Uterus (tissue), 2 donors: ENCODE measurements around the gene SPATA16.
"Not testable (repeated sequence)": the region's sequence is repeated elsewhere in the genome, so short reads cannot be mapped to it uniquely, and the experiment has no call there.

ENCODE experiments used
- CTCF ChIP-seq, 4 experiments: fragments of 200-600 bp in 2 of 4; fragments of 450-650 bp in 2 of 4; sonication (generic) in 2 of 4; IDR thresholded peaks; one replicate each; pipeline ENCODE4 v1.5.1; 2016 to 2019; ENCODE audit warnings: antibody characterized with exemption in 4 of 4, mild to moderate bottlenecking in 2 of 4, moderate library complexity in 1 of 4
- POLR2A ChIP-seq, 2 donors: fragments of 450-650 bp; IDR thresholded peaks; one replicate each; pipeline ENCODE4 v1.6.1; 2016; ENCODE audit warnings: antibody characterized with exemption in 2 of 2, mild to moderate bottlenecking in 1 of 2, moderate library complexity in 1 of 2

GRCh38 chr3:173020128-173020527 is 120.9 kb downstream of the SPATA16 start:
- TF ChIP-seq CTCF, POLR2A (IDR thresholded peaks at IDR 0.05): not testable (repeated sequence)
